Measurements from ENCODE around the gene NKX1-2.
A peak's percentile ranks its signal among the peaks of the same experiment; 100 is the strongest.

The NKX1-2 gene

GRCh38 chr10:124409696-124410095 lies 40.1 kb downstream of the NKX1-2 start:
- TF ChIP-seq, protein P1, sequence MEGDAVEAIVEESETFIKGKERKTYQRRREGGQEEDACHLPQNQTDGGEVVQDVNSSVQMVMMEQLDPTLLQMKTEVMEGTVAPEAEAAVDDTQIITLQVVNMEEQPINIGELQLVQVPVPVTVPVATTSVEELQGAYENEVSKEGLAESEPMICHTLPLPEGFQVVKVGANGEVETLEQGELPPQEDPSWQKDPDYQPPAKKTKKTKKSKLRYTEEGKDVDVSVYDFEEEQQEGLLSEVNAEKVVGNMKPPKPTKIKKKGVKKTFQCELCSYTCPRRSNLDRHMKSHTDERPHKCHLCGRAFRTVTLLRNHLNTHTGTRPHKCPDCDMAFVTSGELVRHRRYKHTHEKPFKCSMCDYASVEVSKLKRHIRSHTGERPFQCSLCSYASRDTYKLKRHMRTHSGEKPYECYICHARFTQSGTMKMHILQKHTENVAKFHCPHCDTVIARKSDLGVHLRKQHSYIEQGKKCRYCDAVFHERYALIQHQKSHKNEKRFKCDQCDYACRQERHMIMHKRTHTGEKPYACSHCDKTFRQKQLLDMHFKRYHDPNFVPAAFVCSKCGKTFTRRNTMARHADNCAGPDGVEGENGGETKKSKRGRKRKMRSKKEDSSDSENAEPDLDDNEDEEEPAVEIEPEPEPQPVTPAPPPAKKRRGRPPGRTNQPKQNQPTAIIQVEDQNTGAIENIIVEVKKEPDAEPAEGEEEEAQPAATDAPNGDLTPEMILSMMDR (IDR thresholded peaks at IDR 0.05; ENCODE audit: low read depth, low read length) = no peak
- TF ChIP-seq, protein P2, sequence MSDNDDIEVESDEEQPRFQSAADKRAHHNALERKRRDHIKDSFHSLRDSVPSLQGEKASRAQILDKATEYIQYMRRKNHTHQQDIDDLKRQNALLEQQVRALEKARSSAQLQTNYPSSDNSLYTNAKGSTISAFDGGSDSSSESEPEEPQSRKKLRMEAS (IDR thresholded peaks at IDR 0.05; ENCODE audit: low read depth, low read length) = no peak
- no peak for TF ChIP-seq POLR2A (IDR thresholded peaks at IDR 0.05; ENCODE audit: extremely low read depth, insufficient read length)
- TF ChIP-seq MYC (IDR thresholded peaks at IDR 0.05; ENCODE audit: low read depth, low read length) = no peak

DNA sequence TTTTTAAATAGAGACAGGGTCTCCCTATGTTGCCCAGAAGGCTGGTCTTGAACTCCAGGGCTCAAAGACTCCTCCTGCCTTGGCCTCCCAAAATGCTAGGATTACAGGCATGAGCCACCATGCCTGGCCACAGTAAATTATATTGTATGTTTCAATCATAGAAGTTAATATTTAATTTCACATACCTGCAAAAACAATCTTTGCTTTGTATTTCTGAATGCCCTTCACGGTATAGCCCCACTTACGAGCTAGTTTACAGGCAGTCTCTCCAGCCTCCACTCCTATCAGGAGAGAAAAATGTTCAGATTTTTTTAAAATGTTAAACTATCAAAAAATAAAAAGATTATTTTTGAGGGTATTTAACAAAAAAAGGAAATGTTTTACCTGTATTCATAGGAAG lies 41.5 kb downstream of the NKX1-2 start:
- TF ChIP-seq, protein P1 (IDR thresholded peaks at IDR 0.05; ENCODE audit: low read depth, low read length) = no peak
- no peak for DNase-seq (ENCODE audit: low read depth)
- H3K4me3 ChIP-seq (ENCODE audit: low read depth, low read length) = no peak overlapping the region

More at GRCh38 chr10:124409696-124410095, 40.1 kb downstream of the NKX1-2 start:
- DNase-seq (ENCODE audit: low read depth) = no peak
- no peak overlapping the region for H3K4me3 ChIP-seq (ENCODE audit: low read depth, low read length)

DNA sequence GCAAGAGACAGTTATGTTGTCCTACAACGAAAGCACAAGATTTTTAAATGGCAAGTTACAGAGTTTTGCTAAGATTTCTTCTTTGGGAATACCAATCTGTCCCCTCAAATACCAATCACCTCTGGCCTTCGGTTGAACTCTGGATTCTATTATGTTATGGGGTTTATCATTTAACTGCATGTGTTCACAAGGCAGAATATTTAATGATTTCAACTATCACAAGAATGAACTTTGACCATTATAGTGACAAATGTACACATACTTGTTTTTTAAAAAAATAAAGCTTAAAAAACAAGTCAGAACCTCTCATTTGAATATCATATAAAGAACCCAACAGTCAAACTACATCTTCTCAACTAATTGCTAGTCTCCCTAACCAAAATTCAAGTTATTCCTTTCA lies 42.4 kb downstream of the NKX1-2 start:
- no peak for DNase-seq (ENCODE audit: low read depth)
- no peak for TF ChIP-seq MYC (IDR thresholded peaks at IDR 0.05; ENCODE audit: low read depth, low read length)
- no peak overlapping the region for H3K4me3 ChIP-seq (ENCODE audit: low read depth, low read length)

DNA sequence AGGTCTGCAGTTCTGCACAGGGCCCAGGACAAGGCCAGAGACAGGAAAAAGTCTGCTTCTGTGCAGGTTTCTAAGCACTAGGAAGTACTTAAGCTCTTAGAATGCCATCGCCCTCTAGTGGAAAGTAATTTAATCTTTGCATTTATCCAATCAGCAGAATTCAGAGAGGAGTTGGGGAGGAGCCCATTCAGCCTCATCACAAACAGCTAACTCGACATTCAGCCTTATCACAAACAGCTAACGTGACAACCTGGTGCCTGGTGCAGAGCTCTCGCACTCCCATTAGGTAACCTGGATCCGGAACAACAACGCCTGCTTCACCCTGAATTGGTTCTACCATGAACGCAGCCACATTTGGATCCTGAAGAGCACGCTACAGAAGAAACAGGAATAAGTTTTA lies 46.3 kb downstream of the NKX1-2 start:
- TF ChIP-seq POLR2A (IDR thresholded peaks at IDR 0.05; ENCODE audit: extremely low read depth, insufficient read length) (peak; percentile 16), MYC (IDR thresholded peaks at IDR 0.05; ENCODE audit: low read depth, low read length) (peak; percentile 23; the same call in 1 of the 2 replicates)
- TF ChIP-seq, protein P1 (IDR thresholded peaks at IDR 0.05; ENCODE audit: low read depth, low read length) = peak; percentile 62
- TF ChIP-seq, protein P2 (IDR thresholded peaks at IDR 0.05; ENCODE audit: low read depth, low read length) = no peak
- peak; percentile 90 for DNase-seq (ENCODE audit: low read depth)
- no peak overlapping the region for H3K4me3 ChIP-seq (ENCODE audit: low read depth, low read length)

- no peak for DNase-seq (ENCODE audit: low read depth)
- H3K4me3 ChIP-seq (ENCODE audit: low read depth, low read length) = no peak overlapping the region
- TF ChIP-seq POLR2A (IDR thresholded peaks at IDR 0.05; ENCODE audit: extremely low read depth, insufficient read length) (no peak), MYC (IDR thresholded peaks at IDR 0.05; ENCODE audit: low read depth, low read length) (no peak)
- TF ChIP-seq, protein P1 (IDR thresholded peaks at IDR 0.05; ENCODE audit: low read depth, low read length) = no peak
- TF ChIP-seq, protein P2 (IDR thresholded peaks at IDR 0.05; ENCODE audit: low read depth, low read length) = no peak
Observed at GRCh38 chr10:124402273-124402672, 47.6 kb downstream of the NKX1-2 start.

GRCh38 chr10:124401633-124402032 lies 48.2 kb downstream of the NKX1-2 start:
- H3K4me3 ChIP-seq (ENCODE audit: low read depth, low read length) = no peak overlapping the region
- DNase-seq (ENCODE audit: low read depth) = no peak
- TF ChIP-seq POLR2A (IDR thresholded peaks at IDR 0.05; ENCODE audit: extremely low read depth, insufficient read length) (no peak), MYC (IDR thresholded peaks at IDR 0.05; ENCODE audit: low read depth, low read length) (no peak)
- TF ChIP-seq, protein P2 (IDR thresholded peaks at IDR 0.05; ENCODE audit: low read depth, low read length) = no peak
- TF ChIP-seq, protein P1 (IDR thresholded peaks at IDR 0.05; ENCODE audit: low read depth, low read length) = no peak
